Measurements from ENCODE around the gene DMAC2. TPM values are rescaled to one million over a fixed set of nuclear protein-coding genes. Genes with fewer than 3 reads are reported as not detected.

The DMAC2 gene
- polyA plus RNA-seq, 1 of the 3 experiments (the other 2 are of a cell fraction) = 71.4 TPM

DNA sequence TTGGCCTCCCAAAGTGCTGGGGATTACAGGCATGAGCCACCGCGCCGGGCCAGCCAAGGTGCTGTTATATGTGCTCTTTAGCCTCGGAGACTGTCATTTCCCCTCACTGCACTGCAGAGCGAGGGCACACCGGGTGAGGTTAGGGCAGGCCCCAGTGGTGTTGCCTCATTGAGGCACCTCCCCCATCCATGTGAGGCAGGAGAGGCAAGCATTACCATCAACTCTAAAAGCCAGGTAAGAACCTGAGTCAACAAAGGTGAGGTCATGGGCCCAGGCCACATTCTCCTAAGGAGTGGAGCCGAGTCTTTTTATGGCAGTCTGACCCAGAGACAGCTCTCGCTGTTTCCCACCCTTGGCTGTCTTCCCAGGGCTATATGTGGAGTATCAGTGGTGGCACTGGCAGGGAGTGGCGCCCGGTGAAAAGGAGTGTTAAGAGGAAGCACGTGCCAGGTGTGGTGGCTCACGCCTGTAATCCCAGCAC is 23.5 kb downstream of the DMAC2 start:
- Histone ChIP-seq H3K9me2 (no peaks in the 10 kb centered on the region), H3K4me1 (ENCODE audit: control insufficient read depth in 1 of 2, insufficient read depth in 2 of 2, low read depth in 1 of 2, low read length in 1 of 2) (peaks cover 0 to 9% of the 10 kb centered on the region in 2 experiments; a peak in 1 of 4 replicates), H3K4me3 (ENCODE audit: low read depth in 2 of 2, low read length in 1 of 2) (no peak overlapping the region), H3K79me2 (ENCODE audit: insufficient read depth) (no peaks in the 10 kb centered on the region), H4K20me1 (ENCODE audit: insufficient read depth) (no peaks in the 10 kb centered on the region), H3K27me3 (ENCODE audit: insufficient read depth) (no peaks in the 10 kb centered on the region), H3K4me2 (no peak overlapping the region), H3F3A (replicated peaks; ENCODE audit: insufficient read depth) (no peaks in the 10 kb centered on the region), H2AFZ (ENCODE audit: low read depth) (no peak overlapping the region), H3K9me3 (no peaks in the 10 kb centered on the region), H3K36me3 (replicated peaks in 1 of 2; ENCODE audit: control insufficient read depth in 1 of 2, insufficient read depth in 2 of 2, low read length in 1 of 2) (peaks cover 3 to 29% of the 10 kb centered on the region in 2 experiments), H3K27ac (ENCODE audit: low read depth in 2 of 2, low read length in 1 of 2) (no peak overlapping the region), H3K9ac (no peak overlapping the region)
- POLR2A ChIA-PET = no interaction called here
- 96% methylated on average over 12 of the region's 12 CpGs for WGBS (ENCODE audit: low lambda C conversion rate)
- TF ChIP-seq, protein P1, sequence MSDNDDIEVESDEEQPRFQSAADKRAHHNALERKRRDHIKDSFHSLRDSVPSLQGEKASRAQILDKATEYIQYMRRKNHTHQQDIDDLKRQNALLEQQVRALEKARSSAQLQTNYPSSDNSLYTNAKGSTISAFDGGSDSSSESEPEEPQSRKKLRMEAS (IDR thresholded peaks at IDR 0.05; ENCODE audit: low read depth) = no peak
- TF ChIP-seq FOXJ3 (CRISPR knock-in tag; IDR thresholded peaks at IDR 0.05) = no peak
- TF ChIP-seq NFIC (IDR thresholded peaks at IDR 0.05; ENCODE audit: borderline replicate concordance) = no peak
- no peak for TF ChIP-seq MXI1 (IDR thresholded peaks at IDR 0.05; ENCODE audit: low read depth, low read length)
- TF ChIP-seq GATA2 (CRISPR knock-in tag; IDR thresholded peaks at IDR 0.05) = no peak
- TF ChIP-seq RFX5 (IDR thresholded peaks at IDR 0.05; ENCODE audit: low read length) = no peak
- no peak for TF ChIP-seq FOSL2 (IDR thresholded peaks at IDR 0.05; ENCODE audit: borderline replicate concordance, low read depth)
- TF ChIP-seq, protein P2, sequence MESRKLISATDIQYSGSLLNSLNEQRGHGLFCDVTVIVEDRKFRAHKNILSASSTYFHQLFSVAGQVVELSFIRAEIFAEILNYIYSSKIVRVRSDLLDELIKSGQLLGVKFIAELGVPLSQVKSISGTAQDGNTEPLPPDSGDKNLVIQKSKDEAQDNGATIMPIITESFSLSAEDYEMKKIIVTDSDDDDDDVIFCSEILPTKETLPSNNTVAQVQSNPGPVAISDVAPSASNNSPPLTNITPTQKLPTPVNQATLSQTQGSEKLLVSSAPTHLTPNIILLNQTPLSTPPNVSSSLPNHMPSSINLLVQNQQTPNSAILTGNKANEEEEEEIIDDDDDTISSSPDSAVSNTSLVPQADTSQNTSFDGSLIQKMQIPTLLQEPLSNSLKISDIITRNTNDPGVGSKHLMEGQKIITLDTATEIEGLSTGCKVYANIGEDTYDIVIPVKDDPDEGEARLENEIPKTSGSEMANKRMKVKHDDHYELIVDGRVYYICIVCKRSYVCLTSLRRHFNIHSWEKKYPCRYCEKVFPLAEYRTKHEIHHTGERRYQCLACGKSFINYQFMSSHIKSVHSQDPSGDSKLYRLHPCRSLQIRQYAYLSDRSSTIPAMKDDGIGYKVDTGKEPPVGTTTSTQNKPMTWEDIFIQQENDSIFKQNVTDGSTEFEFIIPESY (IDR thresholded peaks at IDR 0.05; ENCODE audit: borderline replicate concordance, low read depth) = no peak
- TF ChIP-seq TEAD4 (IDR thresholded peaks at IDR 0.05; ENCODE audit: borderline replicate concordance, insufficient read depth) = no peak
- no peak for TF ChIP-seq TCF12 (IDR thresholded peaks at IDR 0.05)
- DNase-seq = no peak
- CTCF ChIA-PET = no interaction called here

DNA sequence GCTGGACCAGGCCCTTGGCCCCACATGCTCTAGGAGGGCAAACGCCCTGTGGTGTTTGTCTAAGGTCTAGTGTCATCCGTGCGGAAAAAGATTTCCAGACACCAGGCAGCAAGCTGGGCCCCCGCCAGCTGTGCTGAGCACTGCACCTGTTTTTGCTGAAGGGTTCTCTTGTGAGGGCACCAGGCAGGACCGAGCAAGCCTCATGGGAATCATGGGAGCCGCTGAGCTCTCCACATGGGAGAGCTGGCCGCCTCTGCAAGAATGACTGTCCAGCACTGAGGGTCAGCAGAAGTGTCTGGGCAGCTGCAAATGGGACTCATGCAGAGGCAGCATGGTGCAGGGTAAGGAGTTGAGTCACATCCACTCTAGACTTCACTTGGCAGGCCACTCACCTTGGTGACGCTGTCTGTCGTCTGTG is 24.5 kb downstream of the DMAC2 start:
- Histone ChIP-seq H3K36me3 (replicated peaks in 1 of 2; ENCODE audit: control insufficient read depth in 1 of 2, insufficient read depth in 2 of 2, low read length in 1 of 2) (peaks cover 3 to 30% of the 10 kb centered on the region in 2 experiments), H3F3A (replicated peaks; ENCODE audit: insufficient read depth) (no peaks in the 10 kb centered on the region), H3K4me2 (no peak overlapping the region), H3K79me2 (ENCODE audit: insufficient read depth) (no peaks in the 10 kb centered on the region), H3K9me3 (no peaks in the 10 kb centered on the region), H3K27ac (ENCODE audit: low read depth in 2 of 2, low read length in 1 of 2) (no peak overlapping the region), H3K9me2 (no peaks in the 10 kb centered on the region), H2AFZ (ENCODE audit: low read depth) (no peak overlapping the region), H3K9ac (no peak overlapping the region), H4K20me1 (ENCODE audit: insufficient read depth) (no peaks in the 10 kb centered on the region), H3K27me3 (ENCODE audit: insufficient read depth) (no peaks in the 10 kb centered on the region), H3K4me1 (ENCODE audit: control insufficient read depth in 1 of 2, insufficient read depth in 2 of 2, low read depth in 1 of 2, low read length in 1 of 2) (peaks cover 0 to 12% of the 10 kb centered on the region in 2 experiments; a peak in 1 of 4 replicates), H3K4me3 (ENCODE audit: low read depth in 2 of 2, low read length in 1 of 2) (no peak overlapping the region)
- no peak for DNase-seq
- ChIA-PET POLR2A (no interaction called here), CTCF (interaction anchor here (0.7 kb wide), 1 partner anchor 34 kb away, joined by 4 read pairs; no protein-coding TSS in a partner anchor)
- 90% methylated on average over 5 of the region's 9 CpGs for WGBS (ENCODE audit: low lambda C conversion rate)
- no peak for TF ChIP-seq SIN3A (IDR thresholded peaks at IDR 0.05; ENCODE audit: borderline replicate concordance, low read depth, low read length)
- no peak for TF ChIP-seq TEAD4 (IDR thresholded peaks at IDR 0.05; ENCODE audit: borderline replicate concordance, insufficient read depth)
- TF ChIP-seq, protein P3, sequence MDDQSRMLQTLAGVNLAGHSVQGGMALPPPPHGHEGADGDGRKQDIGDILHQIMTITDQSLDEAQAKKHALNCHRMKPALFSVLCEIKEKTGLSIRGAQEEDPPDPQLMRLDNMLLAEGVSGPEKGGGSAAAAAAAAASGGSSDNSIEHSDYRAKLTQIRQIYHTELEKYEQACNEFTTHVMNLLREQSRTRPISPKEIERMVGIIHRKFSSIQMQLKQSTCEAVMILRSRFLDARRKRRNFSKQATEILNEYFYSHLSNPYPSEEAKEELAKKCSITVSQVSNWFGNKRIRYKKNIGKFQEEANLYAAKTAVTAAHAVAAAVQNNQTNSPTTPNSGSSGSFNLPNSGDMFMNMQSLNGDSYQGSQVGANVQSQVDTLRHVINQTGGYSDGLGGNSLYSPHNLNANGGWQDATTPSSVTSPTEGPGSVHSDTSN (IDR thresholded peaks at IDR 0.05) = no peak
- no peak for TF ChIP-seq MXI1 (IDR thresholded peaks at IDR 0.05; ENCODE audit: low read depth, low read length)
- TF ChIP-seq, protein P4, sequence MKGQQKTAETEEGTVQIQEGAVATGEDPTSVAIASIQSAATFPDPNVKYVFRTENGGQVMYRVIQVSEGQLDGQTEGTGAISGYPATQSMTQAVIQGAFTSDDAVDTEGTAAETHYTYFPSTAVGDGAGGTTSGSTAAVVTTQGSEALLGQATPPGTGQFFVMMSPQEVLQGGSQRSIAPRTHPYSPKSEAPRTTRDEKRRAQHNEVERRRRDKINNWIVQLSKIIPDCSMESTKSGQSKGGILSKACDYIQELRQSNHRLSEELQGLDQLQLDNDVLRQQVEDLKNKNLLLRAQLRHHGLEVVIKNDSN (IDR thresholded peaks at IDR 0.05; ENCODE audit: borderline replicate concordance, low read depth) = no peak
- TF ChIP-seq, protein P5, sequence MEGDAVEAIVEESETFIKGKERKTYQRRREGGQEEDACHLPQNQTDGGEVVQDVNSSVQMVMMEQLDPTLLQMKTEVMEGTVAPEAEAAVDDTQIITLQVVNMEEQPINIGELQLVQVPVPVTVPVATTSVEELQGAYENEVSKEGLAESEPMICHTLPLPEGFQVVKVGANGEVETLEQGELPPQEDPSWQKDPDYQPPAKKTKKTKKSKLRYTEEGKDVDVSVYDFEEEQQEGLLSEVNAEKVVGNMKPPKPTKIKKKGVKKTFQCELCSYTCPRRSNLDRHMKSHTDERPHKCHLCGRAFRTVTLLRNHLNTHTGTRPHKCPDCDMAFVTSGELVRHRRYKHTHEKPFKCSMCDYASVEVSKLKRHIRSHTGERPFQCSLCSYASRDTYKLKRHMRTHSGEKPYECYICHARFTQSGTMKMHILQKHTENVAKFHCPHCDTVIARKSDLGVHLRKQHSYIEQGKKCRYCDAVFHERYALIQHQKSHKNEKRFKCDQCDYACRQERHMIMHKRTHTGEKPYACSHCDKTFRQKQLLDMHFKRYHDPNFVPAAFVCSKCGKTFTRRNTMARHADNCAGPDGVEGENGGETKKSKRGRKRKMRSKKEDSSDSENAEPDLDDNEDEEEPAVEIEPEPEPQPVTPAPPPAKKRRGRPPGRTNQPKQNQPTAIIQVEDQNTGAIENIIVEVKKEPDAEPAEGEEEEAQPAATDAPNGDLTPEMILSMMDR (IDR thresholded peaks at IDR 0.05) = no peak
- no peak for TF ChIP-seq NRF1 (IDR thresholded peaks at IDR 0.05; ENCODE audit: low read depth, low read length)
- TF ChIP-seq, protein P6, sequence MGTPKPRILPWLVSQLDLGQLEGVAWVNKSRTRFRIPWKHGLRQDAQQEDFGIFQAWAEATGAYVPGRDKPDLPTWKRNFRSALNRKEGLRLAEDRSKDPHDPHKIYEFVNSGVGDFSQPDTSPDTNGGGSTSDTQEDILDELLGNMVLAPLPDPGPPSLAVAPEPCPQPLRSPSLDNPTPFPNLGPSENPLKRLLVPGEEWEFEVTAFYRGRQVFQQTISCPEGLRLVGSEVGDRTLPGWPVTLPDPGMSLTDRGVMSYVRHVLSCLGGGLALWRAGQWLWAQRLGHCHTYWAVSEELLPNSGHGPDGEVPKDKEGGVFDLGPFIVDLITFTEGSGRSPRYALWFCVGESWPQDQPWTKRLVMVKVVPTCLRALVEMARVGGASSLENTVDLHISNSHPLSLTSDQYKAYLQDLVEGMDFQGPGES (IDR thresholded peaks at IDR 0.05; ENCODE audit: low read depth, low read length) = no peak
- TF ChIP-seq FOSL2 (IDR thresholded peaks at IDR 0.05; ENCODE audit: borderline replicate concordance, low read depth) = no peak
